Fibroblast of lung (primary cell): ENCODE measurements around the gene C2. TPM values are rescaled to one million over a fixed set of nuclear protein-coding genes. Genes with fewer than 3 reads are reported as not detected.
"Not testable (repeated sequence)": the region's sequence is repeated elsewhere in the genome, so short reads cannot be mapped to it uniquely, and the experiment has no call there.

Experiments
- DNase-seq, 2 donors: peaks; one replicate each; pipeline versions ENCODE4 v3.0.0 to v3.0.0-alpha.2; 2010; ENCODE audit warnings: low read depth in 2 of 2
- H2AFZ ChIP-seq: 2 replicates; pipeline ENCODE4 v1.5.1; 2012; ENCODE audit warnings: low read length, control low read depth, inconsistent platforms
- H3K27ac ChIP-seq: 2 replicates; pipeline ENCODE4 v1.5.1; 2011; ENCODE audit warnings: low read length, control low read depth; ENCODE audit not compliant: insufficient read depth
- H3K27me3 ChIP-seq: 2 replicates; pipeline ENCODE4 v1.5.1; 2011; ENCODE audit warnings: mild to moderate bottlenecking, low read length; ENCODE audit not compliant: control insufficient read depth, insufficient read depth
- H3K36me3 ChIP-seq: 2 replicates; pipeline ENCODE4 v1.5.1; 2011; ENCODE audit warnings: low read length; ENCODE audit not compliant: control insufficient read depth, insufficient read depth
- H3K4me1 ChIP-seq: 2 replicates; pipeline ENCODE4 v1.5.1; 2011; ENCODE audit warnings: low read length; ENCODE audit not compliant: control insufficient read depth, insufficient read depth; ENCODE audit errors: extremely low read depth
- H3K4me2 ChIP-seq: 2 replicates; pipeline ENCODE4 v1.5.1; 2011; ENCODE audit warnings: low read length, control low read depth; ENCODE audit not compliant: insufficient read depth; ENCODE audit errors: extremely low read depth
- H3K4me3 ChIP-seq, 4 experiments: fragments of 200-600 bp in 1 of 4; sonication (generic) in 1 of 4; replicated peaks in 1 of 4; 2 replicates each; pipeline ENCODE4 v1.5.1; 2011 to 2016; ENCODE audit warnings: low read length in 4 of 4, low read depth in 3 of 4, mild to moderate bottlenecking in 3 of 4, control low read depth in 2 of 4, inconsistent platforms in 1 of 4, mixed read lengths in 1 of 4; ENCODE audit not compliant: insufficient read depth in 1 of 4; ENCODE audit errors: control extremely low read depth in 1 of 4
- H3K79me2 ChIP-seq: 2 replicates; pipeline ENCODE4 v1.5.1; 2012; ENCODE audit warnings: mild to moderate bottlenecking, low read length, inconsistent platforms; ENCODE audit not compliant: control insufficient read depth, insufficient read depth
- H3K9ac ChIP-seq: 2 replicates; pipeline ENCODE4 v1.5.1; 2011; ENCODE audit warnings: mild to moderate bottlenecking, low read length, control low read depth; ENCODE audit not compliant: insufficient read depth
- H3K9me3 ChIP-seq: 2 replicates; pipeline ENCODE4 v1.5.1; 2012; ENCODE audit warnings: low read depth, low read length; ENCODE audit not compliant: control insufficient read depth, insufficient read depth
- H4K20me1 ChIP-seq: 2 replicates; pipeline ENCODE4 v1.5.1; 2011; ENCODE audit warnings: low read length; ENCODE audit not compliant: control insufficient read depth, insufficient read depth; ENCODE audit errors: extremely low read depth
- EZH2 ChIP-seq: IDR thresholded peaks from 2 replicates; pipeline ENCODE4 v1.5.1; 2012; ENCODE audit warnings: low read length, control low read depth, mild to moderate bottlenecking; ENCODE audit errors: missing control alignments
- polyA plus RNA-seq, 2 donors: library from polyadenylated mRNA; depleted of rRNA in 1 of 2; stranded (reverse) in 1 of 2; unstranded in 1 of 2; fragments of >200 nt; gene quantifications; 2 replicates each; pipeline ENCODE4 v1.2.1, GENCODE V29; 2011 to 2012; ENCODE audit warnings: missing spikeins in 1 of 2
- total RNA-seq: library from RNA; depleted of rRNA; stranded (reverse); fragments of >200 nt; gene quantifications from 2 replicates; pipeline ENCODE4 v1.2.1, GENCODE V29; 2014
- TF ChIP-seq, protein P1 (sequence below), 2 donors: IDR thresholded peaks in 1 of 2; conservative IDR thresholded peaks in 1 of 2; 1 replicate in 1 of 2; 2 replicates in 1 of 2; pipeline ENCODE4 v1.5.1; 2011 to 2012; ENCODE audit warnings: low read length in 2 of 2, control low read depth in 1 of 2, inconsistent platforms in 1 of 2, low read depth in 1 of 2, mild to moderate bottlenecking in 1 of 2

The C2 gene
- total and polyA plus RNA-seq, 2 donors (not counting 1 experiment from before 2014, with no cell fraction given) = 7.6 to 16.8 TPM

DNA sequence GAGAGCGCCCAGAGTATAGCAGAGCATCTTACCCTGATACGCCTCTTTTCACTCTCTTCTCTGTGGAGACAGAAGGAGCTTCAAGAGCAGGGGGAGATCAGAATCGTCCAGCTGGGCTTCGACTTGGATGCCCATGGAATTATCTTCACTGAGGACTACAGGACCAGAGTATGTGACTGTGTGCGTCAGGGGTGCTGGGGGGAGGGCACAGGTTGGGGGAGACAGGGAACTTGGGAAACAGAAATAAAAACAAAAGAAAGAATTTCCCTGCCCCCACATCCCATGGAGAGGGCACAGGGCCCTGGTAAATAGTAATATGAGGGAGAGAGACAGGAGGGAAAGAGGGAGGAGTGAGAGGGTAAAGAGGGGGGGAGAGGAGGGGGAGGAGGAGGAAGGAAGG, 51.3 kb downstream of the C2 start:
- no peak overlapping the region for H3K9ac ChIP-seq
- no peak overlapping the region for H3K4me2 ChIP-seq
- no peaks in the 10 kb centered on the region for H3K4me1 ChIP-seq
- H3K36me3 ChIP-seq = peaks cover 2% of the 10 kb centered on the region
- TF ChIP-seq, protein P1, sequence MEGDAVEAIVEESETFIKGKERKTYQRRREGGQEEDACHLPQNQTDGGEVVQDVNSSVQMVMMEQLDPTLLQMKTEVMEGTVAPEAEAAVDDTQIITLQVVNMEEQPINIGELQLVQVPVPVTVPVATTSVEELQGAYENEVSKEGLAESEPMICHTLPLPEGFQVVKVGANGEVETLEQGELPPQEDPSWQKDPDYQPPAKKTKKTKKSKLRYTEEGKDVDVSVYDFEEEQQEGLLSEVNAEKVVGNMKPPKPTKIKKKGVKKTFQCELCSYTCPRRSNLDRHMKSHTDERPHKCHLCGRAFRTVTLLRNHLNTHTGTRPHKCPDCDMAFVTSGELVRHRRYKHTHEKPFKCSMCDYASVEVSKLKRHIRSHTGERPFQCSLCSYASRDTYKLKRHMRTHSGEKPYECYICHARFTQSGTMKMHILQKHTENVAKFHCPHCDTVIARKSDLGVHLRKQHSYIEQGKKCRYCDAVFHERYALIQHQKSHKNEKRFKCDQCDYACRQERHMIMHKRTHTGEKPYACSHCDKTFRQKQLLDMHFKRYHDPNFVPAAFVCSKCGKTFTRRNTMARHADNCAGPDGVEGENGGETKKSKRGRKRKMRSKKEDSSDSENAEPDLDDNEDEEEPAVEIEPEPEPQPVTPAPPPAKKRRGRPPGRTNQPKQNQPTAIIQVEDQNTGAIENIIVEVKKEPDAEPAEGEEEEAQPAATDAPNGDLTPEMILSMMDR (conservative IDR thresholded peaks at IDR 0.05 in 1 of 2, IDR thresholded peaks at IDR 0.05 in 1 of 2; ENCODE audit: low read depth in 1 of 2, low read length in 2 of 2) = no peak
- TF ChIP-seq EZH2 = no peak
- H4K20me1 ChIP-seq = no peaks in the 10 kb centered on the region
- no peak overlapping the region for H2AFZ ChIP-seq
- peaks cover 2% of the 10 kb centered on the region for H3K79me2 ChIP-seq
- H3K9me3 ChIP-seq = no peaks in the 10 kb centered on the region
- H3K27me3 ChIP-seq = no peaks in the 10 kb centered on the region
- H3K27ac ChIP-seq = no peak overlapping the region
- H3K4me3 ChIP-seq = no peak overlapping the region
- no peak for DNase-seq

DNA sequence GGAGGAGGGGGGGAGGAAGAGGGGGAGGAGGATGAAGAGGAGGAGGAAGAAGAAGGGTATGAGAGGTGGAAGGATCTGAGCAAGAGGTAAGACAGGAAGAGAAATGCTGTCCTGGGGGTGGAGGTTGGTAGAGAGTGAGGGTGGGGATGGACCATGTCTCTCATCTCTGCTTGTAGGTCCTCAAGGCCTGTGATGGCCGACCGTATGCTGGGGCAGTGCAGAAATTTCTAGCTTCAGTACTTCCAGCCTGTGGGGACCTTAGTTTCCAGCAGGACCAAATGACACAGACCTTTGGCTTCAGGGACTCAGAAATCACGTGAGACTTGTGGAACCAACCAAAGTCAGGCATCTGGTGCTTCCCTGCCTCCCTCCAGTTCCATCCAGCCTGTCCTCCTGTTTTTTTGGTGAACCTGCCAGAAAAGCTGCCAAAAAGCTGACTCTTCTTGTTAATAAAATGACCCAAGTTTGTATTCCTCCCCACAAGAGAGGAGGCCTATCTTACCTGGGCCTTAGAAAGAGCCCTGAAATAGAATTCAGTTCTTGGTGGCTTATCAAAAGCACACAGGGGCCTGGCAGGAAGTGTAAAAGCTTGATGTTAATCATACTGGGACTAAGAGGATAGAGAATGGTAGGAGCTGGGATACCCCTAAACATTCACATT, 51.9 kb downstream of the C2 start:
- H3K9ac ChIP-seq = no peak overlapping the region
- no peak overlapping the region for H3K4me3 ChIP-seq
- no peak overlapping the region for H3K27ac ChIP-seq
- no peaks in the 10 kb centered on the region for H3K27me3 ChIP-seq
- H3K36me3 ChIP-seq = peaks cover 2% of the 10 kb centered on the region
- no peak overlapping the region for H2AFZ ChIP-seq
- no peak for DNase-seq
- no peaks in the 10 kb centered on the region for H4K20me1 ChIP-seq
- H3K4me2 ChIP-seq = no peak overlapping the region
- no peak for TF ChIP-seq EZH2
- TF ChIP-seq, protein P1 (conservative IDR thresholded peaks at IDR 0.05 in 1 of 2, IDR thresholded peaks at IDR 0.05 in 1 of 2; ENCODE audit: low read depth in 1 of 2, low read length in 2 of 2) = no peak
- no peaks in the 10 kb centered on the region for H3K79me2 ChIP-seq
- no peaks in the 10 kb centered on the region for H3K9me3 ChIP-seq
- no peaks in the 10 kb centered on the region for H3K4me1 ChIP-seq

DNA sequence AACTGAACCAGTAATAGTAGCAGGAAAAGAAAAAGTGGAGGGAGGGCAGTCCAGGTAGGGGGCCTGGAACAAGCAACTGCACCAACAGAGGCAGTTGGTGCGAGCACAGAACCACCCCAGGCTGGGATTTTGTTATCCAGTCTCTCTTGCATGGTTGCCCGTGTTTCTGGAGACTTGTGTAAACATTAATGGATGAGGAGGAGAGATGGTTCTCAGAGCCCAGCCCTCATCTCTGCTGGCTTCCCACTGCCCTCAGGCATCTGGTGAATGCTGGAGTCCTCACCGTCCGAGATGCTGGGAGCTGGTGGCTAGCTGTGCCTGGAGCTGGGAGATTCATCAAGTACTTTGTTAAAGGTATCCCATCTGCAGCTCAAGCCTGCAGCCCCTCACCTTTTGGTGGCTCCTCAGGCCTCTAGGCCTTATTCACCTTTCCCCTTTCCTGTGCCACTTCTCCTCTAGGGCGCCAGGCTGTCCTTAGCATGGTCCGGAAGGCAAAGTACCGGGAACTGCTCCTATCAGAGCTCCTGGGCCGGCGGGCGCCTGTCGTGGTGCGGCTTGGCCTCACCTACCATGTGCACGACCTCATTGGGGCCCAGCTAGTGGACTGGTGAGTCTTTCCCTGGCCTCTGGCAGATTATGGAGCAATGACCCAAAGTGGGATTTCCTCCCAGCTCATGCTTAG, 52.8 kb downstream of the C2 start:
- DNase-seq, H3K4me3 ChIP-seq, H3K36me3 ChIP-seq, H3K9ac ChIP-seq, H4K20me1 ChIP-seq, H3K4me2 ChIP-seq, H3K4me1 ChIP-seq, H3K27me3 ChIP-seq, H2AFZ ChIP-seq, H3K27ac ChIP-seq, H3K79me2 ChIP-seq, H3K9me3 ChIP-seq: not testable (repeated sequence)

- H3K27me3 ChIP-seq, H3K9me3 ChIP-seq, H3K36me3 ChIP-seq, H3K4me1 ChIP-seq, H2AFZ ChIP-seq, DNase-seq, H3K9ac ChIP-seq, H3K4me3 ChIP-seq, H3K4me2 ChIP-seq, H3K79me2 ChIP-seq, H4K20me1 ChIP-seq, H3K27ac ChIP-seq: not testable (repeated sequence)
Measured at GRCh38 chr6:31980998-31981397, 53.5 kb downstream of the C2 start.

- not testable (repeated sequence) for DNase-seq, H3K9me3 ChIP-seq, H3K27me3 ChIP-seq, H3K9ac ChIP-seq, H4K20me1 ChIP-seq, H3K36me3 ChIP-seq, H3K4me1 ChIP-seq, H3K4me2 ChIP-seq, H3K27ac ChIP-seq, H2AFZ ChIP-seq, H3K79me2 ChIP-seq, H3K4me3 ChIP-seq
Measured at GRCh38 chr6:31981744-31982143, 54.2 kb downstream of the C2 start, which contains the start of gene C4A. C4A (plus strand) TSS chr6:31982057; CDS start chr6:31982108, 51 bp downstream.
